ENCODE measurements around the gene UST. TPM values are rescaled to one million over a fixed set of nuclear protein-coding genes. Genes with fewer than 3 reads are reported as not detected.

The UST gene
- polyA plus RNA-seq, 1 donor (not counting 4 experiments of a cell fraction or from before 2014, with no cell fraction given): 6.1 TPM

GRCh38 chr6:148747145-148747470 is 278 bp downstream of the UST start:
- Histone ChIP-seq H2AFZ (ENCODE audit: control insufficient read depth, low read length) (peak overlapping the region; percentile 81), H3K79me2 (ENCODE audit: control insufficient read depth, insufficient read depth, low read length) (no peaks in the 10 kb centered on the region), H3K4me3 (ENCODE audit: control insufficient read depth in 2 of 3, extremely low read depth in 1 of 3, insufficient read depth in 2 of 3, low read depth in 1 of 3, low read length in 3 of 3) (peak overlapping the region; percentile 72 to 80 (median 75)), H3K9me1 (ENCODE audit: control insufficient read depth, extremely low read depth, insufficient read depth, low read length) (no peaks in the 10 kb centered on the region), H3K4me2 (ENCODE audit: control insufficient read depth, extremely low read depth, insufficient read depth, low read depth, low read length) (peak overlapping the region; percentile 96), H3K9me3 (ENCODE audit: control insufficient read depth, low read depth, low read length) (no peaks in the 10 kb centered on the region), H3K27me3 (ENCODE audit: control insufficient read depth, extremely low read depth, insufficient read depth, low read length) (no peaks in the 10 kb centered on the region), H3K4me1 (ENCODE audit: control insufficient read depth, extremely low read depth, insufficient read depth, low read length) (peaks cover 12% of the 10 kb centered on the region), H3K27ac (ENCODE audit: control insufficient read depth, insufficient read depth, low read length) (peak overlapping the region; percentile 57), H3K9ac (ENCODE audit: control insufficient read depth, extremely low read depth, insufficient read depth, low read length) (peak overlapping the region; percentile 73), H4K20me1 (ENCODE audit: control insufficient read depth, extremely low read depth, insufficient read depth, low read length) (no peaks in the 10 kb centered on the region), H3K36me3 (ENCODE audit: control insufficient read depth in 2 of 2, extremely low read depth in 1 of 2, insufficient read depth in 2 of 2, low read length in 2 of 2) (no peaks in the 10 kb centered on the region)
- dilution Hi-C loops (cut with MboI; ENCODE audit: extremely low pct_ligation_motif_present, low sequenced_read_pairs): no loop called here
- no peak for FAIRE-seq
- TF ChIP-seq EZH2 (IDR thresholded peaks at IDR 0.05; ENCODE audit: low read length) (no peak), CTCF (optimal IDR thresholded peaks at IDR 0.05 in 1 of 3, IDR thresholded peaks at IDR 0.05 in 1 of 3, conservative IDR thresholded peaks at IDR 0.05 in 1 of 3; ENCODE audit: extremely low read depth in 1 of 3, insufficient read depth in 2 of 3, low read length in 3 of 3) (no peak)
- DNase-seq (ENCODE audit: low read depth, low spot score): no peak

- H2AFZ ChIP-seq (ENCODE audit: control insufficient read depth, low read length): peak overlapping the region; percentile 81
- FAIRE-seq (no peak), DNase-seq (ENCODE audit: low read depth, low spot score) (no peak)
- H3K36me3 ChIP-seq (ENCODE audit: control insufficient read depth in 2 of 2, extremely low read depth in 1 of 2, insufficient read depth in 2 of 2, low read length in 2 of 2): no peaks in the 10 kb centered on the region
- H3K4me3 ChIP-seq (ENCODE audit: control insufficient read depth in 2 of 3, extremely low read depth in 1 of 3, insufficient read depth in 2 of 3, low read depth in 1 of 3, low read length in 3 of 3): peak overlapping the region; percentile 72 to 80 (median 75)
- H3K79me2 ChIP-seq (ENCODE audit: control insufficient read depth, insufficient read depth, low read length): no peaks in the 10 kb centered on the region
- peak overlapping the region; percentile 10 for H3K27ac ChIP-seq (ENCODE audit: control insufficient read depth, insufficient read depth, low read length)
- peak overlapping the region; percentile 73 for H3K4me2 ChIP-seq (ENCODE audit: control insufficient read depth, extremely low read depth, insufficient read depth, low read depth, low read length)
- peak overlapping the region; percentile 73 for H3K9ac ChIP-seq (ENCODE audit: control insufficient read depth, extremely low read depth, insufficient read depth, low read length)
- no peaks in the 10 kb centered on the region for H3K9me3 ChIP-seq (ENCODE audit: control insufficient read depth, low read depth, low read length)
- no peaks in the 10 kb centered on the region for H3K9me1 ChIP-seq (ENCODE audit: control insufficient read depth, extremely low read depth, insufficient read depth, low read length)
- peaks cover 12% of the 10 kb centered on the region for H3K4me1 ChIP-seq (ENCODE audit: control insufficient read depth, extremely low read depth, insufficient read depth, low read length)
- H3K27me3 ChIP-seq (ENCODE audit: control insufficient read depth, extremely low read depth, insufficient read depth, low read length): no peaks in the 10 kb centered on the region
- no peaks in the 10 kb centered on the region for H4K20me1 ChIP-seq (ENCODE audit: control insufficient read depth, extremely low read depth, insufficient read depth, low read length)
- TF ChIP-seq EZH2 (IDR thresholded peaks at IDR 0.05; ENCODE audit: low read length) (no peak), CTCF (optimal IDR thresholded peaks at IDR 0.05 in 1 of 3, IDR thresholded peaks at IDR 0.05 in 1 of 3, conservative IDR thresholded peaks at IDR 0.05 in 1 of 3; ENCODE audit: extremely low read depth in 1 of 3, insufficient read depth in 2 of 3, low read length in 3 of 3) (peak in 1 of 3 experiments; percentile 41)
- dilution Hi-C loops (cut with MboI; ENCODE audit: extremely low pct_ligation_motif_present, low sequenced_read_pairs): no loop called here
These were observed 788 bp downstream of the UST start for GRCh38 chr6:148747471-148748165.
